Spleen (tissue), 7 donors: ENCODE results near the gene OR8B12.

Experiments used
- CTCF ChIP-seq, 11 experiments: fragments of 200-600 bp in 7 of 11; fragments of 450-650 bp in 4 of 11; sonication (generic) in 4 of 11; IDR thresholded peaks in 8 of 11; conservative IDR thresholded peaks in 3 of 11; 1 replicate in 7 of 11; 2 replicates in 4 of 11; pipeline versions ENCODE4 v1.4.0 to v1.8.0; 2016 to 2021; ENCODE audit warnings: antibody characterized with exemption in 11 of 11, inconsistent platforms in 4 of 11, mild to moderate bottlenecking in 1 of 11
- POLR2A ChIP-seq, 3 donors: fragments of 450-650 bp; IDR thresholded peaks; one replicate each; pipeline ENCODE4 v1.5.1; 2017; ENCODE audit warnings: antibody characterized with exemption in 3 of 3, mild to moderate bottlenecking in 1 of 3
- donor health status: DM: no; HTN: no; CAD: no; lungs with moderate emphysema.
- donor health status: DM: no; HTN: no; CAD: no.
- donor health status: DM: no; HTN: no; CAD: no.

GRCh38 chr11:124536520-124536919 lies 6.9 kb downstream of the OR8B12 start:
- TF ChIP-seq CTCF (IDR thresholded peaks at IDR 0.05 in 8 of 11, conservative IDR thresholded peaks at IDR 0.05 in 3 of 11) = peak in 1 of 11 experiments; percentile 12
- no peak for TF ChIP-seq POLR2A (IDR thresholded peaks at IDR 0.05)
